HCT116 (cell line): ENCODE measurements around the gene CAPN1. TPM values are rescaled to one million over a fixed set of nuclear protein-coding genes. Genes with fewer than 3 reads are reported as not detected.

Experiments used
- ATAC-seq: fragments of 200-7000 bp; cut with Tn5 transposase; 2 replicates; pipeline ENCODE4 v1.9.1; 2020; ENCODE audit warnings: mild to moderate bottlenecking, moderate library complexity
- BruUV-seq: library from RNA; stranded (reverse); fragments of 400-500 nt; replicated peaks from 2 replicates; lab custom pipeline; 2021; lab: Mats Ljungman, UMichigan
- CTCF ChIA-PET: fragments of 300-600 bp; sonication (Branson Sonifier 250); formaldehyde crosslinking; loops from one replicate; lab custom pipeline; 2021; ENCODE audit warnings: antibody characterized with exemption; lab: Charles Lee
- POLR2A ChIA-PET: fragments of 300-600, 350-600 bp; sonication (Branson Sonifier 250); formaldehyde crosslinking; loops from one replicate; lab custom pipeline; 2021; ENCODE audit warnings: antibody characterized with exemption; lab: Charles Lee
- RAD21 ChIA-PET, 2 experiments: fragments of 300-600 bp; sonication (Branson Sonifier 250); formaldehyde crosslinking; loops; one replicate each; lab custom pipeline; 2023; ENCODE audit warnings: low total read pairs in 2 of 2; ENCODE audit not compliant: uncharacterized antibody in 2 of 2, unreplicated experiment in 2 of 2, low non-redundant PET in 1 of 2; lab: Charles Lee
- DNase-seq: peaks from one replicate; pipeline ENCODE4 v3.0.0-alpha.2; 2010; ENCODE audit warnings: low read depth, low spot score
- H2AFZ ChIP-seq: fragments of 200-600 bp; shearing (Covaris generic), sonication (generic); 2 replicates; pipeline ENCODE4 v1.6.1; 2017; ENCODE audit warnings: low read depth, mixed run types, mixed read lengths, antibody characterized with exemption, low read length; ENCODE audit not compliant: poor library complexity, severe bottlenecking
- H3K27ac ChIP-seq: 2 replicates; pipeline ENCODE4 v1.5.1; 2012; ENCODE audit warnings: low read depth, low read length
- H3K27me3 ChIP-seq: fragments of 200-600 bp; sonication (generic); 2 replicates; pipeline ENCODE4 v1.6.1; 2016; ENCODE audit warnings: mixed run types, low read length, mixed read lengths; ENCODE audit not compliant: insufficient read depth
- H3K36me3 ChIP-seq, 2 experiments: fragments of 200-500 bp in 1 of 2; fragments of 200-600 bp in 1 of 2; sonication (Bioruptor generic) in 1 of 2; sonication (generic) in 1 of 2; 2 replicates each; pipeline versions ENCODE4 v1.5.1 to v1.6.1; 2014 to 2016; ENCODE audit warnings: low read length in 2 of 2, inconsistent platforms in 1 of 2, mixed read lengths in 1 of 2, mixed run types in 1 of 2; ENCODE audit not compliant: insufficient read depth in 2 of 2, control insufficient read depth in 1 of 2
- H3K4me1 ChIP-seq, 2 experiments: fragments of 200-600 bp in 1 of 2; sonication (generic) in 1 of 2; 2 replicates each; pipeline versions ENCODE4 v1.5.1 to v1.6.1; 2012 to 2017; ENCODE audit warnings: low read length in 2 of 2, inconsistent platforms in 1 of 2, mild to moderate bottlenecking in 1 of 2, mixed read lengths in 1 of 2, mixed run types in 1 of 2, moderate library complexity in 1 of 2; ENCODE audit not compliant: insufficient read depth in 2 of 2, control insufficient read depth in 1 of 2
- H3K4me2 ChIP-seq: fragments of 200-600 bp; sonication (generic); 2 replicates; pipeline ENCODE4 v1.6.1; 2017; ENCODE audit warnings: mixed run types, low read length, mixed read lengths
- H3K4me3 ChIP-seq, 2 experiments: fragments of 200-600 bp in 1 of 2; sonication (generic) in 1 of 2; replicated peaks in 1 of 2; 2 replicates each; pipeline ENCODE4 v1.5.1; 2011 to 2016; ENCODE audit warnings: low read length in 2 of 2, control low read depth in 1 of 2, low read depth in 1 of 2, mild to moderate bottlenecking in 1 of 2, mixed read lengths in 1 of 2, mixed run types in 1 of 2
- H3K79me2 ChIP-seq: fragments of 200-600 bp; sonication (generic); 2 replicates; pipeline ENCODE4 v1.6.1; 2017; ENCODE audit warnings: mild to moderate bottlenecking, mixed run types, low read length, moderate library complexity, mixed read lengths; ENCODE audit not compliant: insufficient read depth
- H3K9ac ChIP-seq: fragments of 200-600 bp; sonication (generic); 2 replicates; pipeline ENCODE4 v1.6.1; 2016; ENCODE audit warnings: low read length, mixed read lengths
- H3K9me2 ChIP-seq: fragments of 200-600 bp; sonication (generic), shearing (Covaris generic); 2 replicates; pipeline ENCODE4 v1.6.1; 2017; ENCODE audit warnings: mixed run types, mild to moderate bottlenecking, moderate library complexity; ENCODE audit not compliant: insufficient read depth
- H3K9me3 ChIP-seq, 2 experiments: fragments of 200-500 bp in 1 of 2; fragments of 200-600 bp in 1 of 2; sonication (Bioruptor generic) in 1 of 2; sonication (generic) in 1 of 2; 2 replicates each; pipeline ENCODE4 v1.6.1; 2014 to 2017; ENCODE audit warnings: low read length in 2 of 2, mixed read lengths in 2 of 2, inconsistent platforms in 1 of 2, low read depth in 1 of 2, mild to moderate bottlenecking in 1 of 2, mixed run types in 1 of 2, moderate library complexity in 1 of 2; ENCODE audit not compliant: control insufficient read depth in 1 of 2, insufficient read depth in 1 of 2
- H4K20me1 ChIP-seq: fragments of 200-600 bp; sonication (generic), shearing (Covaris generic); 2 replicates; pipeline ENCODE4 v1.6.1; 2017; ENCODE audit warnings: mixed run types, mild to moderate bottlenecking, moderate library complexity; ENCODE audit not compliant: insufficient read depth
- CEBPB ChIP-seq: IDR thresholded peaks from 2 replicates; pipeline ENCODE4 v1.6.1; 2012; ENCODE audit warnings: low read depth
- ELF1 ChIP-seq: IDR thresholded peaks from 2 replicates; pipeline ENCODE4 v1.6.1; 2012; ENCODE audit warnings: low read depth, borderline replicate concordance
- EZH2 ChIP-seq: fragments of 200-600 bp; sonication (generic); IDR thresholded peaks from 2 replicates; pipeline ENCODE4 v1.6.1; 2017; ENCODE audit warnings: antibody characterized with exemption, mixed run types
- FOSL1 ChIP-seq: IDR thresholded peaks from 2 replicates; pipeline ENCODE4 v1.6.1; 2012; ENCODE audit warnings: low read depth
- JUND ChIP-seq: IDR thresholded peaks from 2 replicates; pipeline ENCODE4 v1.6.1; 2012
- POLR2AphosphoS5 ChIP-seq: IDR thresholded peaks from 2 replicates; pipeline ENCODE4 v1.6.1; 2011; ENCODE audit warnings: mild to moderate bottlenecking, low read depth, low read length, moderate library complexity
- RAD21 ChIP-seq: IDR thresholded peaks from 2 replicates; pipeline ENCODE4 v1.6.1; 2012; ENCODE audit warnings: low read depth, mild to moderate bottlenecking
- SIN3A ChIP-seq: IDR thresholded peaks from 2 replicates; pipeline ENCODE4 v1.6.1; 2012; ENCODE audit warnings: low read depth
- SP1 ChIP-seq: IDR thresholded peaks from 2 replicates; pipeline ENCODE4 v1.6.1; 2012; ENCODE audit warnings: low read depth
- SRF ChIP-seq: IDR thresholded peaks from 2 replicates; pipeline ENCODE4 v1.6.1; 2012; ENCODE audit warnings: low read depth
- YY1 ChIP-seq: IDR thresholded peaks from 2 replicates; pipeline ENCODE4 v1.6.1; 2011; ENCODE audit warnings: low read length, low read depth, moderate library complexity, mild to moderate bottlenecking; ENCODE audit not compliant: insufficient replicate concordance; ENCODE audit errors: extremely low read depth
- ZFX ChIP-seq: fragments of 450-650 bp; IDR thresholded peaks from 2 replicates; pipeline ENCODE4 v1.6.1; 2017
- ZNF274 ChIP-seq: fragments of 200-500 bp; sonication (Bioruptor generic); IDR thresholded peaks from 2 replicates; pipeline ENCODE4 v1.6.1; 2014; ENCODE audit warnings: mild to moderate bottlenecking, low read depth, low read length, inconsistent platforms
- intact Hi-C: fragments of 100-400 bp; cut with micrococcal nuclease; formaldehyde crosslinking; loops from 2 replicates; pipeline ENCODE4 v1.10.0; 2022
- total RNA-seq: library from RNA; stranded (reverse); gene quantifications from one replicate; pipeline ENCODE4 v1.2.1, GENCODE V29; 2021; ENCODE audit not compliant: unreplicated experiment
- TF ChIP-seq, protein P1 (sequence below): IDR thresholded peaks from 2 replicates; pipeline ENCODE4 v1.6.1; 2012; ENCODE audit warnings: low read depth
- TF ChIP-seq, protein P2 (sequence below): IDR thresholded peaks from 2 replicates; pipeline ENCODE4 v1.6.1; 2012
- TF ChIP-seq, protein P3 (sequence below), 3 experiments: fragments of 200-600 bp in 1 of 3; sonication (generic) in 1 of 3; IDR thresholded peaks in 2 of 3; conservative IDR thresholded peaks in 1 of 3; 2 replicates each; pipeline ENCODE4 v1.5.1; 2012 to 2017; ENCODE audit warnings: low read depth in 2 of 3, low read length in 2 of 3, antibody characterized with exemption in 1 of 3, borderline replicate concordance in 1 of 3, control low read depth in 1 of 3, mild to moderate bottlenecking in 1 of 3, mixed read lengths in 1 of 3, mixed run types in 1 of 3, moderate library complexity in 1 of 3; ENCODE audit not compliant: insufficient read depth in 1 of 3
- TF ChIP-seq, protein P4 (sequence below): IDR thresholded peaks from 2 replicates; pipeline ENCODE4 v1.6.1; 2011; ENCODE audit warnings: mild to moderate bottlenecking, low read length, moderate library complexity; ENCODE audit not compliant: insufficient replicate concordance; ENCODE audit errors: extremely low read depth
- TF ChIP-seq, protein P5 (sequence below): IDR thresholded peaks from 2 replicates; pipeline ENCODE4 v1.6.1; 2012

Gene CAPN1
- total RNA-seq, 1 experiment from 2014 or later: 279 TPM

DNA sequence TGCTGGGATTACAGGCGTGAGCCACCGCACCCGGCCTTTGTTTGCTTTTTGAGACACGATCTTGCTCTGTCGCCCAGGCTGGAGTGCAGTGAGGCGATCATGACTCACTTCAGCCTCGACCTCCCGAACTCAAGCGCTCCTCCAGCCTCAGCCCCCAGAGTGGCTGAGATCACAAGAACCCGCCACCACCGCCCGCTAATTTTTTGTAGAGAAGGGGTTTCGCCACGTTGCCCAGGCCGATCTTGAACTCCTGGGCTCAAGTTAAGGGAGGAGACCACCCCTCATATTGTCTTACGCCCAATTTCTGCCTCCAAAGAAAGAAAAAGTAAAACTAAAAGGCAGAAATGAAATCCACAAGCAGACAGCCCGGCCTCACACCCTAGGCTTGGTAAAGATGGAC, 78.6 kb downstream of the CAPN1 start:
- intact Hi-C loops: no loop called here
- Histone ChIP-seq H4K20me1 (no peaks in the 10 kb centered on the region), H3K9me2 (no peaks in the 10 kb centered on the region), H3K27ac (no peak overlapping the region), H3K4me2 (no peak overlapping the region), H3K4me3 (no peak overlapping the region), H2AFZ (no peak overlapping the region), H3K4me1 (peaks cover 7 to 18% of the 10 kb centered on the region in 2 experiments; a peak in 3 of 4 replicates), H3K9ac (no peak overlapping the region), H3K9me3 (no peaks in the 10 kb centered on the region), H3K79me2 (peaks cover 29% of the 10 kb centered on the region), H3K36me3 (no peaks in the 10 kb centered on the region), H3K27me3 (no peaks in the 10 kb centered on the region)
- no peak for TF ChIP-seq SP1
- TF ChIP-seq ZFX: no peak
- no peak for TF ChIP-seq CEBPB
- no peak for TF ChIP-seq EZH2
- no peak for TF ChIP-seq FOSL1
- TF ChIP-seq YY1: no peak
- no peak for TF ChIP-seq SIN3A
- TF ChIP-seq, protein P1, sequence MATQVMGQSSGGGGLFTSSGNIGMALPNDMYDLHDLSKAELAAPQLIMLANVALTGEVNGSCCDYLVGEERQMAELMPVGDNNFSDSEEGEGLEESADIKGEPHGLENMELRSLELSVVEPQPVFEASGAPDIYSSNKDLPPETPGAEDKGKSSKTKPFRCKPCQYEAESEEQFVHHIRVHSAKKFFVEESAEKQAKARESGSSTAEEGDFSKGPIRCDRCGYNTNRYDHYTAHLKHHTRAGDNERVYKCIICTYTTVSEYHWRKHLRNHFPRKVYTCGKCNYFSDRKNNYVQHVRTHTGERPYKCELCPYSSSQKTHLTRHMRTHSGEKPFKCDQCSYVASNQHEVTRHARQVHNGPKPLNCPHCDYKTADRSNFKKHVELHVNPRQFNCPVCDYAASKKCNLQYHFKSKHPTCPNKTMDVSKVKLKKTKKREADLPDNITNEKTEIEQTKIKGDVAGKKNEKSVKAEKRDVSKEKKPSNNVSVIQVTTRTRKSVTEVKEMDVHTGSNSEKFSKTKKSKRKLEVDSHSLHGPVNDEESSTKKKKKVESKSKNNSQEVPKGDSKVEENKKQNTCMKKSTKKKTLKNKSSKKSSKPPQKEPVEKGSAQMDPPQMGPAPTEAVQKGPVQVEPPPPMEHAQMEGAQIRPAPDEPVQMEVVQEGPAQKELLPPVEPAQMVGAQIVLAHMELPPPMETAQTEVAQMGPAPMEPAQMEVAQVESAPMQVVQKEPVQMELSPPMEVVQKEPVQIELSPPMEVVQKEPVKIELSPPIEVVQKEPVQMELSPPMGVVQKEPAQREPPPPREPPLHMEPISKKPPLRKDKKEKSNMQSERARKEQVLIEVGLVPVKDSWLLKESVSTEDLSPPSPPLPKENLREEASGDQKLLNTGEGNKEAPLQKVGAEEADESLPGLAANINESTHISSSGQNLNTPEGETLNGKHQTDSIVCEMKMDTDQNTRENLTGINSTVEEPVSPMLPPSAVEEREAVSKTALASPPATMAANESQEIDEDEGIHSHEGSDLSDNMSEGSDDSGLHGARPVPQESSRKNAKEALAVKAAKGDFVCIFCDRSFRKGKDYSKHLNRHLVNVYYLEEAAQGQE: no peak
- TF ChIP-seq POLR2AphosphoS5: no peak
- TF ChIP-seq, protein P2, sequence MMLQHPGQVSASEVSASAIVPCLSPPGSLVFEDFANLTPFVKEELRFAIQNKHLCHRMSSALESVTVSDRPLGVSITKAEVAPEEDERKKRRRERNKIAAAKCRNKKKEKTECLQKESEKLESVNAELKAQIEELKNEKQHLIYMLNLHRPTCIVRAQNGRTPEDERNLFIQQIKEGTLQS: no peak
- no peak for TF ChIP-seq ZNF274
- TF ChIP-seq SRF: no peak
- TF ChIP-seq, protein P3, sequence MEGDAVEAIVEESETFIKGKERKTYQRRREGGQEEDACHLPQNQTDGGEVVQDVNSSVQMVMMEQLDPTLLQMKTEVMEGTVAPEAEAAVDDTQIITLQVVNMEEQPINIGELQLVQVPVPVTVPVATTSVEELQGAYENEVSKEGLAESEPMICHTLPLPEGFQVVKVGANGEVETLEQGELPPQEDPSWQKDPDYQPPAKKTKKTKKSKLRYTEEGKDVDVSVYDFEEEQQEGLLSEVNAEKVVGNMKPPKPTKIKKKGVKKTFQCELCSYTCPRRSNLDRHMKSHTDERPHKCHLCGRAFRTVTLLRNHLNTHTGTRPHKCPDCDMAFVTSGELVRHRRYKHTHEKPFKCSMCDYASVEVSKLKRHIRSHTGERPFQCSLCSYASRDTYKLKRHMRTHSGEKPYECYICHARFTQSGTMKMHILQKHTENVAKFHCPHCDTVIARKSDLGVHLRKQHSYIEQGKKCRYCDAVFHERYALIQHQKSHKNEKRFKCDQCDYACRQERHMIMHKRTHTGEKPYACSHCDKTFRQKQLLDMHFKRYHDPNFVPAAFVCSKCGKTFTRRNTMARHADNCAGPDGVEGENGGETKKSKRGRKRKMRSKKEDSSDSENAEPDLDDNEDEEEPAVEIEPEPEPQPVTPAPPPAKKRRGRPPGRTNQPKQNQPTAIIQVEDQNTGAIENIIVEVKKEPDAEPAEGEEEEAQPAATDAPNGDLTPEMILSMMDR (IDR thresholded peaks at IDR 0.05 in 2 of 3, conservative IDR thresholded peaks at IDR 0.05 in 1 of 3; ENCODE audit: borderline replicate concordance in 1 of 3, insufficient read depth in 1 of 3, low read depth in 2 of 3, low read length in 2 of 3): no peak
- TF ChIP-seq, protein P4, sequence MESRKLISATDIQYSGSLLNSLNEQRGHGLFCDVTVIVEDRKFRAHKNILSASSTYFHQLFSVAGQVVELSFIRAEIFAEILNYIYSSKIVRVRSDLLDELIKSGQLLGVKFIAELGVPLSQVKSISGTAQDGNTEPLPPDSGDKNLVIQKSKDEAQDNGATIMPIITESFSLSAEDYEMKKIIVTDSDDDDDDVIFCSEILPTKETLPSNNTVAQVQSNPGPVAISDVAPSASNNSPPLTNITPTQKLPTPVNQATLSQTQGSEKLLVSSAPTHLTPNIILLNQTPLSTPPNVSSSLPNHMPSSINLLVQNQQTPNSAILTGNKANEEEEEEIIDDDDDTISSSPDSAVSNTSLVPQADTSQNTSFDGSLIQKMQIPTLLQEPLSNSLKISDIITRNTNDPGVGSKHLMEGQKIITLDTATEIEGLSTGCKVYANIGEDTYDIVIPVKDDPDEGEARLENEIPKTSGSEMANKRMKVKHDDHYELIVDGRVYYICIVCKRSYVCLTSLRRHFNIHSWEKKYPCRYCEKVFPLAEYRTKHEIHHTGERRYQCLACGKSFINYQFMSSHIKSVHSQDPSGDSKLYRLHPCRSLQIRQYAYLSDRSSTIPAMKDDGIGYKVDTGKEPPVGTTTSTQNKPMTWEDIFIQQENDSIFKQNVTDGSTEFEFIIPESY: no peak
- TF ChIP-seq JUND: no peak
- TF ChIP-seq, protein P5, sequence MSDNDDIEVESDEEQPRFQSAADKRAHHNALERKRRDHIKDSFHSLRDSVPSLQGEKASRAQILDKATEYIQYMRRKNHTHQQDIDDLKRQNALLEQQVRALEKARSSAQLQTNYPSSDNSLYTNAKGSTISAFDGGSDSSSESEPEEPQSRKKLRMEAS: no peak
- TF ChIP-seq ELF1: no peak
- TF ChIP-seq RAD21: no peak
- DNase-seq: no peak
- no TSS peak for BruUV-seq
- RAD21 ChIA-PET: no interaction called here
- CTCF ChIA-PET: no interaction called here
- POLR2A ChIA-PET: no interaction called here
- no peak for ATAC-seq
